Left lobe of liver (tissue), 2 donors: ENCODE data around the gene TTC29. TPM values are rescaled to one million over a fixed set of nuclear protein-coding genes. Genes with fewer than 3 reads are reported as not detected.
"Not testable (repeated sequence)": the region's sequence is repeated elsewhere in the genome, so short reads cannot be mapped to it uniquely, and the experiment has no call there.

ENCODE experiments used
- ATAC-seq: fragments of 200-7000 bp; cut with Tn5 transposase; one replicate; pipeline ENCODE4 v1.9.1; 2020; ENCODE audit warnings: mild to moderate bottlenecking, moderate library complexity
- DNase-seq: peaks from one replicate; pipeline ENCODE4 v3.0.0-alpha.2; 2020; ENCODE audit warnings: low spot score
- total RNA-seq: library from RNA; stranded (reverse); gene quantifications from one replicate; pipeline ENCODE4 v1.2.1, GENCODE V29; 2021
- donor health status: DM: no; HTN: no; CAD: no; lungs with moderate emphysema.
- donor health status: DM: no; HTN: yes; CAD: no.

Gene TTC29
- total RNA-seq, 1 donor from 2014 or later: not detected

GRCh38 chr4:146739182-146739581 is 206.5 kb downstream of the TTC29 start:
- ATAC-seq (no peak), DNase-seq (no peak)

GRCh38 chr4:146723519-146723918 is 222.1 kb downstream of the TTC29 start:
- not testable (repeated sequence) for DNase-seq, ATAC-seq

DNA sequence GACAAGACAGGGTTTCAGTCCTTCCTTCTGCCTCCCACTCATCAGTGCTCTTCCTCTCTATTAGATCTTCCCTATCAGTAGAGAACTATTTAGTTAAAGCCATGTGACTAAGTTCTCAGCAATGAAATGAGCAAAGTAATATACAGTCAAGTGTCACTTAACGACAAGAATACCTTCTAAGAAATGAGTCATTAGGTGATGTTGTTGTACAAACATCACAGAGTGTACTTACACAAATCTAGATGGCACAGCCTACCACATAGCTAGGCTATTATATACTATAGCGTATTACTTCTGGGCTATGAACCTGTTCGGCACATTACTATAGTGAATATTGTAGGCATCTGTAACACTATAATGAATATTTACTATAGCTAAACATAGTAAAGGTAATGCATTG is 235.7 kb downstream of the TTC29 start:
- ATAC-seq: no peak
- no peak for DNase-seq

DNA sequence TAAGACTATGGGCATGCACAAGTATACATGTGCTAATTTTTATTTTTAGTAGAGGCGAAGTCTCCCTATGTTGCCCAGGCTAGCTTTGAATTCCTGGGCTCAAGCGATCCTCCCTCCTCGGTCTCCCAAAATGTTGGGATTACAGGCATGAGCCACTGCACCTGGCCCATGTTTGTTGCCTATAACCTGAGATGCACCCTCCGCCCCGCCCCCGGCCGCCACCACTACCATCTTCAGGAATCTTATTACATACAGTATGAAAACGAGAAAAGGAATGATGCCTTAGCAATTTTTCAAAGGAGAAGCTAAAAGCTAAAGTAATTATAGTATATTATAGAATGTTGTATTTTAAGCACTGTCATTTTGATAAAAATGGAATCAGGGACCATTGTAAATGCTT is 245.8 kb downstream of the TTC29 start:
- DNase-seq (no peak), ATAC-seq (no peak)

DNA sequence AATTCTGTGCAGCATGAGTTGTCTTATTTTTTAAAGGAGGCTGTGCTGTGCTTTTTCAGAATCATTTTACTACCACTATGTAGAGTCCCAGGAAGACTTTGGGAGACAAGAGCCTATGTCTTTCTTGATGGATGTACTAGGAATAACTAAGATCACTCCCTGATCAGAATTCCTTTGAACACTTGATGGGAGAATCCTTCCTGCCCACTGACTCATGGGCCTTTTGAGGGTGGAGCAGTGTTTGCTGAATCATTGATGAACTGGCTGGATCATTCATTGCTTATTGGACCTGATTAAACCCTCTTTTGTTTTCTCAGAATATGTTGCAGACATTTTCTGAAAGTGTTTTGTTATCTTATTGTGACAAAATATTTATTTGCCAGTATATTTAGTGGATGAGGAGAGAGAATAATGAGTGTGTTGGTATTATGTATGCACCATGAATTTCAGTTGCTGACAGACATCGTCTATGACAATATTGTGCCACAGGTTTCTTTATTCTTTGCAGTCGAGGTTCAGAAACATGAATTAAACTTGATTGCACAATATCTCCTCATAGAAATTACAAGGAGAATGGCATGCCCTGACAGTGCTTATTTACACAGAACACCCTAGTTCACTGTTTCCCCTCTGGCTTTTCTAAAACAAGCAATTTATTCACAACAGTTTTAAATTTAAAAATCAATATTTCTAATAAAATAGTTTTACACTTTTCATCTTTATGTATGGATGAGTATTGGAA is 270.7 kb downstream of the TTC29 start:
- DNase-seq: no peak
- ATAC-seq: no peak

DNA sequence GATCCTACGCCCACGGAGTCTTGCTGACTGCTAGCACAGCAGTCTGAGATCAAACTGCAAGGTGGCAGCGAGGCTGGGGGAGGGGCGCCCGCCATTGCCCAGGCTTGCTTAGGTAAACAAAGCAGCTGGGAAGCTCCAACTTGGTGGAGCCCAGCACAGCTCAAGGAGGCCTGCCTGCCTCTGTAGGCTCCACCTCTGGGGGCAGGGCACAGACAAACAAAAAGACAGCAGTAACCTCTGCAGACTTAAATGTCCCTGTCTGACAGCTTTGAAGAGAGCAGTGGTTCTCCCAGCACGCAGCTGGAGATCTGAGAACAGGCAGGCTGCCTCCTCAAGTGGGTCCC is 281.7 kb downstream of the TTC29 start:
- ATAC-seq: not testable (repeated sequence)

DNA sequence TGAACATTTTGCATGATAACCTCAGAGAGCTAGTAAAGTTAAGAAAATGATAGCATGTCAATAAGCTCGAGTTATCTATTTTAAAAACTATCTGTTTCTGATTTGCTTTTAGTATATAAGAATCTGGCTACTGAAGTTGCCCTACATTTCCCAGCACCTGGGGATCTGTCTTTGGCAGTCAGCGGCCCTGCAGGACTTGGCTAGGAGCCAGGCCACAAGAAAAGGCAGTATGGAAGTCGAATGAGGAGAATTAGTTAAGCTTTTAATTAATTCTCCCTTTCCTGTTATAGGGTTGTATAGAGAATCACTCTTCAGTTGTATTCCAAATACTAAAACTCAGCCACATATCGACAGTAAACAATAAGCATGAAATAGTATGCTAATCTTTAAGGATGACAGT is 284.3 kb downstream of the TTC29 start:
- DNase-seq: no peak
- ATAC-seq: no peak

More for the DNA sequence above, 281.7 kb downstream of the TTC29 start:
- not testable (repeated sequence) for DNase-seq
